ENCODE data around the gene KMT2B.
"Not testable (repeated sequence)": the region's sequence is repeated elsewhere in the genome, so short reads cannot be mapped to it uniquely, and the experiment has no call there.

Gene KMT2B

GRCh38 chr19:35673121-35673804, 44.5 kb upstream of the KMT2B start:
- Histone ChIP-seq H3K27me3 (ENCODE audit: insufficient read depth, low read length, poor library complexity) (no peaks in the 10 kb centered on the region), H3K79me2 (ENCODE audit: control insufficient read depth, insufficient read depth, low read length) (no peaks in the 10 kb centered on the region), H3K79me1 (ENCODE audit: low read length) (no peaks in the 10 kb centered on the region), H2BK120ac (ENCODE audit: low read depth, low read length) (no peak overlapping the region), H2BK5ac (ENCODE audit: low read length) (no peak overlapping the region), H3K4me1 (ENCODE audit: control insufficient read depth, low read depth, low read length) (no peaks in the 10 kb centered on the region), H4K8ac (ENCODE audit: low read depth, low read length) (no peak overlapping the region), H2BK15ac (replicated peaks; ENCODE audit: low read depth) (no peak overlapping the region), H3K18ac (ENCODE audit: low read length) (no peak overlapping the region), H3K4me2 (ENCODE audit: low read length) (peak overlapping the region; percentile 56), H3K23ac (ENCODE audit: low read length) (no peak overlapping the region), H3K27ac (ENCODE audit: low read depth, low read length) (no peak overlapping the region), H3K9ac (ENCODE audit: low read length) (peak overlapping the region; percentile 57), H2AK5ac (ENCODE audit: low read length) (no peak overlapping the region), H3K36me3 (ENCODE audit: control insufficient read depth, insufficient read depth, low read length) (no peaks in the 10 kb centered on the region), H3K4ac (ENCODE audit: low read depth, low read length) (no peak overlapping the region), H3K56ac (ENCODE audit: low read length) (peak overlapping the region; percentile 73), H3K4me3 (ENCODE audit: low read length) (peak overlapping the region; percentile 31), H4K5ac (ENCODE audit: low read length) (no peak overlapping the region)
- no CpG with 5 or more reads among the region's 39 CpGs for WGBS (ENCODE audit: extremely low coverage, insufficient coverage, low lambda C conversion rate)
- peak; percentile 65 for DNase-seq

- no peaks in the 10 kb centered on the region for H3K36me3 ChIP-seq (ENCODE audit: control insufficient read depth, insufficient read depth, low read length)
- H3K4me2 ChIP-seq (ENCODE audit: low read length): no peak overlapping the region
- H3K4ac ChIP-seq (ENCODE audit: low read depth, low read length): no peak overlapping the region
- WGBS (ENCODE audit: extremely low coverage, insufficient coverage, low lambda C conversion rate): no CpG with 5 or more reads among the region's 15 CpGs
- H3K9ac ChIP-seq (ENCODE audit: low read length): no peak overlapping the region
- no peak overlapping the region for H2AK5ac ChIP-seq (ENCODE audit: low read length)
- DNase-seq: no peak
- H3K4me1 ChIP-seq (ENCODE audit: control insufficient read depth, low read depth, low read length): no peaks in the 10 kb centered on the region
- no peaks in the 10 kb centered on the region for H3K79me2 ChIP-seq (ENCODE audit: control insufficient read depth, insufficient read depth, low read length)
- H3K23ac ChIP-seq (ENCODE audit: low read length): no peak overlapping the region
- H2BK120ac ChIP-seq (ENCODE audit: low read depth, low read length): no peak overlapping the region
- no peak overlapping the region for H3K4me3 ChIP-seq (ENCODE audit: low read length)
- H2BK15ac ChIP-seq (replicated peaks; ENCODE audit: low read depth): no peak overlapping the region
- H3K27me3 ChIP-seq (ENCODE audit: insufficient read depth, low read length, poor library complexity): no peaks in the 10 kb centered on the region
- no peak overlapping the region for H3K18ac ChIP-seq (ENCODE audit: low read length)
- no peak overlapping the region for H4K5ac ChIP-seq (ENCODE audit: low read length)
- no peak overlapping the region for H3K27ac ChIP-seq (ENCODE audit: low read depth, low read length)
- no peak overlapping the region for H2BK5ac ChIP-seq (ENCODE audit: low read length)
- no peaks in the 10 kb centered on the region for H3K79me1 ChIP-seq (ENCODE audit: low read length)
- H4K8ac ChIP-seq (ENCODE audit: low read depth, low read length): no peak overlapping the region
- no peak overlapping the region for H3K56ac ChIP-seq (ENCODE audit: low read length)
Observed at GRCh38 chr19:35675589-35676140, 42.1 kb upstream of the KMT2B start.

- Histone ChIP-seq H3K4ac (ENCODE audit: low read depth, low read length) (no peak overlapping the region), H3K9ac (ENCODE audit: low read length) (no peak overlapping the region), H3K4me1 (ENCODE audit: control insufficient read depth, low read depth, low read length) (no peaks in the 10 kb centered on the region), H3K4me3 (ENCODE audit: low read length) (no peak overlapping the region), H3K4me2 (ENCODE audit: low read length) (no peak overlapping the region), H4K5ac (ENCODE audit: low read length) (no peak overlapping the region), H3K23ac (ENCODE audit: low read length) (no peak overlapping the region), H3K27me3 (ENCODE audit: insufficient read depth, low read length, poor library complexity) (no peaks in the 10 kb centered on the region), H4K8ac (ENCODE audit: low read depth, low read length) (no peak overlapping the region), H3K36me3 (ENCODE audit: control insufficient read depth, insufficient read depth, low read length) (no peaks in the 10 kb centered on the region), H3K56ac (ENCODE audit: low read length) (no peak overlapping the region), H3K27ac (ENCODE audit: low read depth, low read length) (no peak overlapping the region), H2AK5ac (ENCODE audit: low read length) (no peak overlapping the region), H3K79me1 (ENCODE audit: low read length) (no peaks in the 10 kb centered on the region), H3K18ac (ENCODE audit: low read length) (no peak overlapping the region), H2BK15ac (replicated peaks; ENCODE audit: low read depth) (no peak overlapping the region), H3K79me2 (ENCODE audit: control insufficient read depth, insufficient read depth, low read length) (no peaks in the 10 kb centered on the region), H2BK120ac (ENCODE audit: low read depth, low read length) (no peak overlapping the region), H2BK5ac (ENCODE audit: low read length) (no peak overlapping the region)
- whole genome bisulfite sequencing (ENCODE audit: extremely low coverage, insufficient coverage, low lambda C conversion rate): no CpG with 5 or more reads among the region's 4 CpGs
- DNase-seq: no peak
Observed at GRCh38 chr19:35689836-35690235, 28.0 kb upstream of the KMT2B start.

- not testable (repeated sequence) for H2BK120ac ChIP-seq (ENCODE audit: low read depth, low read length); H3K4me2 ChIP-seq (ENCODE audit: low read length); H3K79me2 ChIP-seq (ENCODE audit: control insufficient read depth, insufficient read depth, low read length); H2BK5ac ChIP-seq (ENCODE audit: low read length); H2AK5ac ChIP-seq (ENCODE audit: low read length); H3K56ac ChIP-seq (ENCODE audit: low read length); H3K27ac ChIP-seq (ENCODE audit: low read depth, low read length); H2BK15ac ChIP-seq (replicated peaks; ENCODE audit: low read depth); H3K4ac ChIP-seq (ENCODE audit: low read depth, low read length); H3K36me3 ChIP-seq (ENCODE audit: control insufficient read depth, insufficient read depth, low read length); DNase-seq; H3K4me3 ChIP-seq (ENCODE audit: low read length); H4K5ac ChIP-seq (ENCODE audit: low read length); H3K79me1 ChIP-seq (ENCODE audit: low read length); H3K18ac ChIP-seq (ENCODE audit: low read length); H3K4me1 ChIP-seq (ENCODE audit: control insufficient read depth, low read depth, low read length); H3K23ac ChIP-seq (ENCODE audit: low read length); H3K27me3 ChIP-seq (ENCODE audit: insufficient read depth, low read length, poor library complexity); H3K9ac ChIP-seq (ENCODE audit: low read length); H4K8ac ChIP-seq (ENCODE audit: low read depth, low read length)
- no CpG with 5 or more reads among the region's 37 CpGs for WGBS (ENCODE audit: extremely low coverage, insufficient coverage, low lambda C conversion rate)
Observed at GRCh38 chr19:35691106-35691505, 26.7 kb upstream of the KMT2B start.

GRCh38 chr19:35692010-35692409, 25.8 kb upstream of the KMT2B start:
- Histone ChIP-seq H2BK5ac (ENCODE audit: low read length) (no peak overlapping the region), H3K9ac (ENCODE audit: low read length) (no peak overlapping the region)

GRCh38 chr19:35693422-35693821, 24.4 kb upstream of the KMT2B start:
- Histone ChIP-seq H4K8ac (ENCODE audit: low read depth, low read length) (no peak overlapping the region), H3K23ac (ENCODE audit: low read length) (no peak overlapping the region), H3K18ac (ENCODE audit: low read length) (no peak overlapping the region), H3K4me2 (ENCODE audit: low read length) (no peak overlapping the region), H2BK5ac (ENCODE audit: low read length) (no peak overlapping the region), H3K27me3 (ENCODE audit: insufficient read depth, low read length, poor library complexity) (no peaks in the 10 kb centered on the region), H3K56ac (ENCODE audit: low read length) (no peak overlapping the region), H2BK15ac (replicated peaks; ENCODE audit: low read depth) (no peak overlapping the region), H3K4ac (ENCODE audit: low read depth, low read length) (no peak overlapping the region), H3K9ac (ENCODE audit: low read length) (no peak overlapping the region), H3K79me2 (ENCODE audit: control insufficient read depth, insufficient read depth, low read length) (no peaks in the 10 kb centered on the region), H3K79me1 (ENCODE audit: low read length) (no peaks in the 10 kb centered on the region), H2BK120ac (ENCODE audit: low read depth, low read length) (no peak overlapping the region), H3K27ac (ENCODE audit: low read depth, low read length) (no peak overlapping the region), H3K4me1 (ENCODE audit: control insufficient read depth, low read depth, low read length) (no peaks in the 10 kb centered on the region), H2AK5ac (ENCODE audit: low read length) (no peak overlapping the region), H4K5ac (ENCODE audit: low read length) (no peak overlapping the region), H3K4me3 (ENCODE audit: low read length) (no peak overlapping the region), H3K36me3 (ENCODE audit: control insufficient read depth, insufficient read depth, low read length) (no peaks in the 10 kb centered on the region)
- DNase-seq: no peak
- no CpG with 5 or more reads among the region's 8 CpGs for WGBS (ENCODE audit: extremely low coverage, insufficient coverage, low lambda C conversion rate)

More at GRCh38 chr19:35692010-35692409, 25.8 kb upstream of the KMT2B start:
- Histone ChIP-seq H3K27ac (ENCODE audit: low read depth, low read length) (no peak overlapping the region), H2AK5ac (ENCODE audit: low read length) (no peak overlapping the region), H4K5ac (ENCODE audit: low read length) (no peak overlapping the region), H3K79me2 (ENCODE audit: control insufficient read depth, insufficient read depth, low read length) (no peaks in the 10 kb centered on the region), H3K79me1 (ENCODE audit: low read length) (no peaks in the 10 kb centered on the region), H3K23ac (ENCODE audit: low read length) (no peak overlapping the region), H3K4ac (ENCODE audit: low read depth, low read length) (no peak overlapping the region), H3K56ac (ENCODE audit: low read length) (no peak overlapping the region), H2BK120ac (ENCODE audit: low read depth, low read length) (no peak overlapping the region), H3K4me1 (ENCODE audit: control insufficient read depth, low read depth, low read length) (no peaks in the 10 kb centered on the region), H3K27me3 (ENCODE audit: insufficient read depth, low read length, poor library complexity) (no peaks in the 10 kb centered on the region), H3K4me3 (ENCODE audit: low read length) (no peak overlapping the region), H2BK15ac (replicated peaks; ENCODE audit: low read depth) (no peak overlapping the region), H3K18ac (ENCODE audit: low read length) (no peak overlapping the region), H4K8ac (ENCODE audit: low read depth, low read length) (no peak overlapping the region), H3K4me2 (ENCODE audit: low read length) (no peak overlapping the region), H3K36me3 (ENCODE audit: control insufficient read depth, insufficient read depth, low read length) (no peaks in the 10 kb centered on the region)
- DNase-seq: no peak
- no CpG with 5 or more reads among the region's 11 CpGs for whole genome bisulfite sequencing (ENCODE audit: extremely low coverage, insufficient coverage, low lambda C conversion rate)

Data from mesendoderm (in vitro differentiated cells).